HFF-Myc (cell line): ENCODE data around the gene PCDHGC5.

Experiments
- DNase-seq: peaks from one replicate; pipeline ENCODE4 v3.0.0-alpha.2; 2011; ENCODE audit warnings: low read depth; ENCODE audit errors: extremely low read depth
- H3K4me3 ChIP-seq: replicated peaks from 2 replicates; pipeline ENCODE4 v1.5.1; 2011; ENCODE audit warnings: low read depth, mild to moderate bottlenecking, control low read depth, low read length
- CTCF ChIP-seq: IDR thresholded peaks from 2 replicates; pipeline ENCODE4 v1.5.1; 2012; ENCODE audit warnings: mild to moderate bottlenecking, low read depth, low read length, control low read depth; ENCODE audit errors: missing control alignments

PCDHGC5 gene

GRCh38 chr5:141507387-141508091 is 18.7 kb downstream of the PCDHGC5 start:
- DNase-seq, result peak; percentile 75
- TF ChIP-seq CTCF, result no peak
- H3K4me3 ChIP-seq, result no peak overlapping the region; the same call in 1 of the 2 replicates

DNA sequence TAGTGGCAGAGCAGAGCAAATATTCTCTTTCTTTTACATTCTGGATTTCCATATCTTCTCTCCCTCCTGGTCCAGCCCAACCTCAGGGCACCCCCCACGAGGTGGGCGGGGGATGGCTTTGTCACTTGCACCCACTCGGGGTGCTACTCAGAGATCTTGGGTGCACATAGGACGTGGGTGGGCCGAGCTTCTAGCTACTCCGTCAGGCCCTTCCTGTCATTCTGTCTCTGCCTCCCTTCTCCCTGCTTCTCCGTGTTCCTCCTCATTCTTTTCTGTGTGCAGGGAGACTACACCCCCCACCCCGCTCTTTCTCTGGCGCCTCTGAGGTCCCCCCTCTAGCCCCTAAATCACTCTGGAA is 19.5 kb downstream of the PCDHGC5 start:
- peak overlapping the region; percentile 28 for H3K4me3 ChIP-seq
- no peak for DNase-seq
- TF ChIP-seq CTCF, result no peak

GRCh38 chr5:141508798-141509611 is 20.1 kb downstream of the PCDHGC5 start:
- H3K4me3 ChIP-seq, result peak overlapping the region; percentile 28
- no peak for TF ChIP-seq CTCF
- peak; percentile 76 for DNase-seq

DNA sequence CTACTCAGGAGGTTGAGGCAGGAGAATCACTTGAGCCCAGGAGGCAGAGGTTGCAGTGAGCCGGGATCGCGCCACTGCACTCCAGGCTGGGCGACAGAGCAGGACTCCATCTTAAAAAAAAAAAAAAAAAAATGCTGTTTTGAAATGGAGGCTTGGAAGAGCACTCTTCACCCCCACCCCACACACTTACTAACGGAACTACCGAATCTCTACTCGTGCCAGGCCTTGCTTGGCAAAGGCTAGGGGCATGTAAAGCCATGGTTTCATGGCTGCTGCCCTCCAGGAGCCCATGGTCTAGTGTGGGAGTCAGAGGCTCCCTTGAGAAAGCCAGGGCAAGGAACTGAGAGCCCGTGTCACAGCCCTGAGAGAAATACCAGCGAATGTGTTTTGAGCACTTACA is 21.3 kb downstream of the PCDHGC5 start:
- no peak for TF ChIP-seq CTCF
- DNase-seq, result no peak
- H3K4me3 ChIP-seq, result no peak overlapping the region

GRCh38 chr5:141510850-141511601 is 22.1 kb downstream of the PCDHGC5 start:
- no peak overlapping the region for H3K4me3 ChIP-seq
- DNase-seq, result no peak
- no peak for TF ChIP-seq CTCF

GRCh38 chr5:141511771-141512325 is 23.0 kb downstream of the PCDHGC5 start:
- no peak overlapping the region for H3K4me3 ChIP-seq
- DNase-seq, result no peak
- TF ChIP-seq CTCF, result no peak
